Kidney (tissue), 14 donors: Measurements from ENCODE around the gene RANBP3. TPM values are rescaled to one million over a fixed set of nuclear protein-coding genes. Genes with fewer than 3 reads are reported as not detected.

ENCODE experiments used
- DNase-seq, 5 donors: peaks; one replicate each; pipeline ENCODE4 v3.0.0-alpha.2; 2013 to 2020
- FAIRE-seq: peaks from 2 replicates; lab custom pipeline; 2012; peaks lifted over from hg19 to GRCh38; lab: Jason Lieb, UNC
- H3K27ac ChIP-seq, 2 donors: one replicate each; pipeline ENCODE4 v1.7.0; 2013; ENCODE audit warnings: low read depth in 2 of 2, low read length in 2 of 2, inconsistent platforms in 1 of 2
- H3K27me3 ChIP-seq: one replicate; pipeline ENCODE4 v1.7.1; 2013; ENCODE audit warnings: low read length, inconsistent platforms; ENCODE audit not compliant: control insufficient read depth, insufficient read depth
- H3K36me3 ChIP-seq, 3 donors: one replicate each; pipeline versions ENCODE4 v1.7.0 to v1.7.1; 2013; ENCODE audit warnings: low read length in 3 of 3, control low read depth in 1 of 3, inconsistent platforms in 1 of 3; ENCODE audit not compliant: insufficient read depth in 3 of 3, control insufficient read depth in 2 of 3
- H3K4me1 ChIP-seq, 3 donors: one replicate each; pipeline versions ENCODE4 v1.7.0 to v1.7.1; 2013; ENCODE audit warnings: low read length in 3 of 3, inconsistent platforms in 1 of 3, low read depth in 1 of 3; ENCODE audit not compliant: control insufficient read depth in 2 of 3, insufficient read depth in 2 of 3
- H3K4me3 ChIP-seq, 3 donors: one replicate each; pipeline versions ENCODE4 v1.7.0 to v1.8.1; 2013; ENCODE audit warnings: low read length in 3 of 3, control low read depth in 1 of 3, inconsistent platforms in 1 of 3
- H3K9ac ChIP-seq, 3 donors: one replicate each; pipeline versions ENCODE4 v1.7.0 to v1.7.1; 2013; ENCODE audit warnings: low read length in 3 of 3, control low read depth in 1 of 3, inconsistent platforms in 1 of 3
- H3K9me3 ChIP-seq, 3 donors: one replicate each; pipeline versions ENCODE4 v1.7.0 to v1.7.1; 2013; ENCODE audit warnings: low read length in 3 of 3, control low read depth in 1 of 3, inconsistent platforms in 1 of 3; ENCODE audit not compliant: control insufficient read depth in 2 of 3, insufficient read depth in 1 of 3
- intact Hi-C: fragments of 100-400 bp; cut with DNase I; formaldehyde crosslinking; loops from one replicate; pipeline ENCODE4 v1.11.1; 2022
- polyA plus RNA-seq: library from polyadenylated mRNA; stranded (reverse); fragments of 350-450 nt; fragmentation: Illumina TruSeq; extraction: RNeasy Lipid Tissue Mini Kit (QIAGEN cat#74804); gene quantifications from one replicate; pipeline ENCODE4 v1.2.3, GENCODE V29; 2014; ENCODE audit warnings: low read depth, low replicate concordance; ENCODE audit not compliant: insufficient read depth
- total RNA-seq: library from RNA; stranded (reverse); fragmentation: NEBNext Ultra II Directional; extraction: Animal tissue kit (Norgen Biotek cat#: 25700); gene quantifications from one replicate; pipeline ENCODE4 v1.2.1, GENCODE V29; 2021
- TF ChIP-seq, protein P1 (sequence below): IDR thresholded peaks from 3 replicates; pipeline ENCODE4 v1.5.1; 2012; ENCODE audit warnings: mild to moderate bottlenecking, moderate library complexity, borderline replicate concordance; ENCODE audit not compliant: insufficient read depth; ENCODE audit errors: extremely low read depth
- donor health status: control.
- donor health status: control.
- donor health status: control.
- donor health status: control.
- donor health status: control.
- donor health status: DM: yes; HTN: yes; CAD: no.
- donor health status: Normal renal cell carcinoma (clear cell type).

RANBP3 gene
- total and polyA plus RNA-seq, 2 donors from 2014 or later: 33.7 to 69.7 TPM

DNA sequence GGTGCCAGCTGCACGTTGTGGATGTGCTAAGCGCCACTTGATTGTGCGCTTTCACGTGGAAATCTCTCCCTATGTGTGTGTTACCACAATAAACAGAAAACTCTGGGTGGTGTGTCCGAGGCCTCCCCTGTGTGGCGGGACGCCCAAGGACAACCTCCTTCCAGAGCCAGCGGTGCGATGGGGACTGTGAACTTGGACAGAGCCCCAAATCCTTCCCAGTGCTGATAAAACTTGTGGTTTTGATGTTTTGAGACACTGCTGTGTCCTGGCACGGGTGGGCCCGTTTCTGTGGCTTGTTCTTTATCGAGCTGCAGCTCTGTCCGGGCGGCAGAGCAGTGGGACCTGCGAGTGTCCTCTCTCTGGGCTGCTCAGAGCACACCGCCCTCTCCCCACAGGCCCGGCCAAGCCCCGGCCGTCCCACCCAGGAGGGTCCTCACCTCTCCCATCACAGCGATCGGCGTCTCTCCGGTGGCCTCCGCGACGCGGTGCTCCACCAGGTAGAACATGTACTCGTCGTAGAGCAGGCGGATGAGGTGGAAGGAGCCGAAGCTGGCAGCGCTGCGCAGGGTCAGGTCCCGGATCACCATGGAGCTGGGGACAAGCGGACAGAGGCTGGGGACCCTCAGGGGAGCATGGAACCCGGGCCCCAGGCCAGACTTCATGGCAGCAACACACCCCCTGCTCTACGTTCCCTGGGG, 18.8 kb upstream of the RANBP3 start:
- no peak for FAIRE-seq

DNA sequence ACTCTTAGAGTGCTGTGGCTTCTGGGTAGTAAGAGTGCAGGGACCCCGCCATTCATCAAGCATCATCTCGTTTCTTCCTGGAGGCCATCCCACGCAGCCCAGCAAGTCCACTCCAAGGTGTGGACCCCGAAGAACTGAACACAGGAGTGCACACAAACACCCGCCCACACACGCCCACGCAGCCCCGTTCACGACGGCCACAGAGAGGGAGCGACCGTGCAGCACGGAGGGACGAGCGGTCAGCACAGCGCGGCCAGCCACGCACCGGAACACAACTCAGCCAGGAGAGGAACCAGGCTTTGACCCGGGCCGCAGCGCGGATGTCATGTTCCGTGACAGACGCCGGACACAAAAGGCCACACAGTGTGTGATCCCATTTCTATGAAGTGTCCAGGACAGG, 18.2 kb upstream of the RANBP3 start:
- intact Hi-C loops: no loop called here
- Histone ChIP-seq H3K27ac (no peak overlapping the region), H3K4me3 (no peak overlapping the region), H3K27me3 (no peaks in the 10 kb centered on the region), H3K9ac (no peak overlapping the region), H3K36me3 (no peaks in the 10 kb centered on the region), H3K4me1 (peaks cover 0 to 5% (median 2%) of the 10 kb centered on the region in 3 donors), H3K9me3 (no peaks in the 10 kb centered on the region)
- DNase-seq (peak in 1 of 5 donors; percentile 64), FAIRE-seq (no peak)
- TF ChIP-seq, protein P1, sequence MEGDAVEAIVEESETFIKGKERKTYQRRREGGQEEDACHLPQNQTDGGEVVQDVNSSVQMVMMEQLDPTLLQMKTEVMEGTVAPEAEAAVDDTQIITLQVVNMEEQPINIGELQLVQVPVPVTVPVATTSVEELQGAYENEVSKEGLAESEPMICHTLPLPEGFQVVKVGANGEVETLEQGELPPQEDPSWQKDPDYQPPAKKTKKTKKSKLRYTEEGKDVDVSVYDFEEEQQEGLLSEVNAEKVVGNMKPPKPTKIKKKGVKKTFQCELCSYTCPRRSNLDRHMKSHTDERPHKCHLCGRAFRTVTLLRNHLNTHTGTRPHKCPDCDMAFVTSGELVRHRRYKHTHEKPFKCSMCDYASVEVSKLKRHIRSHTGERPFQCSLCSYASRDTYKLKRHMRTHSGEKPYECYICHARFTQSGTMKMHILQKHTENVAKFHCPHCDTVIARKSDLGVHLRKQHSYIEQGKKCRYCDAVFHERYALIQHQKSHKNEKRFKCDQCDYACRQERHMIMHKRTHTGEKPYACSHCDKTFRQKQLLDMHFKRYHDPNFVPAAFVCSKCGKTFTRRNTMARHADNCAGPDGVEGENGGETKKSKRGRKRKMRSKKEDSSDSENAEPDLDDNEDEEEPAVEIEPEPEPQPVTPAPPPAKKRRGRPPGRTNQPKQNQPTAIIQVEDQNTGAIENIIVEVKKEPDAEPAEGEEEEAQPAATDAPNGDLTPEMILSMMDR: no peak

More for the DNA sequence above, 18.8 kb upstream of the RANBP3 start:
- TF ChIP-seq, protein P1: no peak
- H3K9ac ChIP-seq: no peak overlapping the region
- H3K27ac ChIP-seq: no peak overlapping the region
- peaks cover 0 to 5% (median 2%) of the 10 kb centered on the region in 3 donors for H3K4me1 ChIP-seq
- no peak overlapping the region for H3K4me3 ChIP-seq
- intact Hi-C loops: no loop called here
- H3K9me3 ChIP-seq: no peaks in the 10 kb centered on the region
- H3K36me3 ChIP-seq: no peaks in the 10 kb centered on the region
- DNase-seq: no peak
- no peaks in the 10 kb centered on the region for H3K27me3 ChIP-seq

DNA sequence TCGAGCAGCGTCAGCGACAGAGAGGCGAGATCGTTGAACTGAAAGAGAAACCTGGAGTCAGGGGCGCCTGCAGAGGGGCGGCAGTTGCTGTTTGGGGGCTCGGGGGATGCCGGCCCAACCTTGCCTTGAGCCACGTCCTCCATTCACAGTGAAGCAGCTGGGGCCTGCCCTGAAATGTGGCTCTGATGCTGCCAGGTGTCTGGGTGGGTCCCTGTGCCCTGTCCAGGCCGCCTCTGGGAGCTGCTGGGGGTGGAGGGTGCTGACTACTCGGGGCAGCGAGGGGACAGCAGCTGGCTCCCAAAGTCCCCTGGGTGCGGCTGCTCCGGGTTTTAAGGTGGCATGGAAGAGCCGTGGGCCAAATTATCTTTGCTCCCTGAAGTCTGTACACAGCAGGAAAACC, 17.7 kb upstream of the RANBP3 start:
- DNase-seq (peak in 1 of 5 donors; percentile 60), FAIRE-seq (no peak)
- no peak overlapping the region for H3K4me3 ChIP-seq
- no peak overlapping the region for H3K27ac ChIP-seq
- no peaks in the 10 kb centered on the region for H3K9me3 ChIP-seq
- H3K27me3 ChIP-seq: no peaks in the 10 kb centered on the region
- H3K9ac ChIP-seq: no peak overlapping the region
- TF ChIP-seq, protein P1: no peak
- no peaks in the 10 kb centered on the region for H3K36me3 ChIP-seq
- peaks cover 0 to 5% (median 2%) of the 10 kb centered on the region in 3 donors for H3K4me1 ChIP-seq
- intact Hi-C loops: no loop called here
